Tibial artery (tissue), 4 donors: ENCODE data around the gene SPATA7.

Experiments
- DNase-seq, 2 donors: peaks; one replicate each; pipeline ENCODE4 v3.0.0-alpha.2; 2019
- H3K27ac ChIP-seq, 2 donors: fragments of 200-600 bp; sonication (generic) in 1 of 2; 1 replicate in 1 of 2; 2 replicates in 1 of 2; pipeline ENCODE4 v1.5.1; 2018 to 2019; ENCODE audit warnings: mild to moderate bottlenecking in 1 of 2
- H3K27me3 ChIP-seq, 2 donors: fragments of 200-600 bp; sonication (generic) in 1 of 2; one replicate each; pipeline versions ENCODE4 v1.5.1 to v1.6.0; 2016 to 2019
- H3K36me3 ChIP-seq, 3 donors: fragments of 200-600 bp; sonication (generic) in 2 of 3; one replicate each; pipeline ENCODE4 v1.5.1; 2016 to 2019; ENCODE audit warnings: mild to moderate bottlenecking in 2 of 3
- H3K4me1 ChIP-seq, 4 donors: fragments of 200-600 bp; sonication (generic) in 2 of 4; 1 replicate in 3 of 4; 2 replicates in 1 of 4; pipeline ENCODE4 v1.5.1; 2016 to 2019
- H3K4me3 ChIP-seq, 2 donors: fragments of 200-600 bp; sonication (generic) in 1 of 2; 1 replicate in 1 of 2; 2 replicates in 1 of 2; pipeline ENCODE4 v1.5.1; 2018 to 2019; ENCODE audit warnings: mild to moderate bottlenecking in 2 of 2
- H3K9me3 ChIP-seq, 3 donors: fragments of 200-600 bp; sonication (generic) in 1 of 3; one replicate each; pipeline ENCODE4 v1.5.1; 2016 to 2019
- intact Hi-C: fragments of 100-400 bp; cut with DNase I; formaldehyde crosslinking; loops from one replicate; pipeline ENCODE4 v1.15.0; 2023; ENCODE audit warnings: low total_unique reads
- TF ChIP-seq, protein P1 (sequence below), 2 experiments: fragments of 200-600 bp in 1 of 2; fragments of 450-650 bp in 1 of 2; IDR thresholded peaks; one replicate each; pipeline ENCODE4 v1.5.1; 2017 to 2019; ENCODE audit warnings: antibody characterized with exemption in 2 of 2, mild to moderate bottlenecking in 1 of 2, moderate library complexity in 1 of 2

SPATA7 gene

DNA sequence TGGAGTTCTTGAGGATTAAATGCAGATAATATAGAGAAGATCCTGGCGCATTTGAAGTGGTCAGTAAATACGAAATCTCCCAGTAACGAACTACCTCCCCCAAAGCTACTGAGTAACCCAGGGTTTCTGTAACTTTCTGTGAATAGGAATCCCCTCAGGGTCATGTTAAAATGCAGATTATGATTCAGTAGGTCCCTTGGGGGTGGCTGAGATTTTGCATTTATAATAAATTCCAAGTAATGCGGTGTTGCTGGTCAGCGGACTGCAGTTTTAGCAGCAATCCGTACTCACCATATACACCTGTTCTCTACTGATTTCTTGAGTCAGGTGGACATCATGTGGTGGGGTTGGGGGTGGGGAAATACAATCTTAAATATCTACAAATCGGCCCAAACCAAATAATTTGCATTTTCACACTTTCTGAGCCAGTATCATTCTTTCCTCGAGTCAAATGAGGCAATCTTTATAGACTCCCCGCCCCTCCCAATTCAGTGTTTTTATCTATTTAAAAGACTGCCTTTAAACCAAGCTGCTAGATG is 868 bp downstream of the SPATA7 start:
- peak overlapping the region; percentile 60 to 93 for H3K4me3 ChIP-seq
- DNase-seq: no peak
- TF ChIP-seq, protein P1, sequence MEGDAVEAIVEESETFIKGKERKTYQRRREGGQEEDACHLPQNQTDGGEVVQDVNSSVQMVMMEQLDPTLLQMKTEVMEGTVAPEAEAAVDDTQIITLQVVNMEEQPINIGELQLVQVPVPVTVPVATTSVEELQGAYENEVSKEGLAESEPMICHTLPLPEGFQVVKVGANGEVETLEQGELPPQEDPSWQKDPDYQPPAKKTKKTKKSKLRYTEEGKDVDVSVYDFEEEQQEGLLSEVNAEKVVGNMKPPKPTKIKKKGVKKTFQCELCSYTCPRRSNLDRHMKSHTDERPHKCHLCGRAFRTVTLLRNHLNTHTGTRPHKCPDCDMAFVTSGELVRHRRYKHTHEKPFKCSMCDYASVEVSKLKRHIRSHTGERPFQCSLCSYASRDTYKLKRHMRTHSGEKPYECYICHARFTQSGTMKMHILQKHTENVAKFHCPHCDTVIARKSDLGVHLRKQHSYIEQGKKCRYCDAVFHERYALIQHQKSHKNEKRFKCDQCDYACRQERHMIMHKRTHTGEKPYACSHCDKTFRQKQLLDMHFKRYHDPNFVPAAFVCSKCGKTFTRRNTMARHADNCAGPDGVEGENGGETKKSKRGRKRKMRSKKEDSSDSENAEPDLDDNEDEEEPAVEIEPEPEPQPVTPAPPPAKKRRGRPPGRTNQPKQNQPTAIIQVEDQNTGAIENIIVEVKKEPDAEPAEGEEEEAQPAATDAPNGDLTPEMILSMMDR (IDR thresholded peaks at IDR 0.05): no peak
- no peaks in the 10 kb centered on the region for H3K27me3 ChIP-seq
- H3K36me3 ChIP-seq: no peaks in the 10 kb centered on the region
- H3K4me1 ChIP-seq: peaks cover 0 to 12% (median 8%) of the 10 kb centered on the region in 4 donors
- H3K27ac ChIP-seq: peak overlapping the region; percentile 67 to 89
- intact Hi-C loops: no loop called here
- H3K9me3 ChIP-seq: no peaks in the 10 kb centered on the region

DNA sequence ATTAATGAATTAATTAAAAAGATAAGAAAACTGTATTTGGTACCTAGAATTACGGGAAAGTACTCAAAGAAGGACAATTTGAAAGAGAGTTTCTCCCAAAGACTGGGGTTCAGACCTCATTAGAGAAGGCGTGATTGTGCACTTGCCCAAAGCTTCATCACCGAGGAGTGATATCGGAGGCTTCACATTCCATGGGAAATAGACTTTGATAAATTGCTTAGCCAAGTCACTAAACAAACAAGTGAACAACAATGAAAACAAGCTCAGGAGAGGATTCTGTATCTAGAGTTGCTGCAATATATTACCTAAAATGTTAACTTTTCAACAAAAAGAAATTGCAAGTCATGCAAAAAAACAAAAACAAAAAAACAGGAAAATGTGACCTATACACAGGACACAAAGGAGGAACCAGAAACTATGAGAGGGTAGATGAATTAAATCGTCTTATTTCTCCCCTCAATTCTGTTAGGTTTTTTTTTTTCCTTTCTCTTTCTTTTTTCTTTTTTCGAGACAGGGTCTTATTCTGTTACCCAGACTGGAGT is 3.4 kb downstream of the SPATA7 start:
- TF ChIP-seq, protein P1 (IDR thresholded peaks at IDR 0.05): no peak
- Histone ChIP-seq H3K36me3 (peaks cover 0 to 2% (median 2%) of the 10 kb centered on the region in 3 donors), H3K4me1 (peaks cover 0 to 12% (median 8%) of the 10 kb centered on the region in 4 donors), H3K4me3 (no peak overlapping the region), H3K9me3 (no peaks in the 10 kb centered on the region), H3K27ac (no peak overlapping the region), H3K27me3 (no peaks in the 10 kb centered on the region)
- intact Hi-C loops: no loop called here
- DNase-seq: no peak

DNA sequence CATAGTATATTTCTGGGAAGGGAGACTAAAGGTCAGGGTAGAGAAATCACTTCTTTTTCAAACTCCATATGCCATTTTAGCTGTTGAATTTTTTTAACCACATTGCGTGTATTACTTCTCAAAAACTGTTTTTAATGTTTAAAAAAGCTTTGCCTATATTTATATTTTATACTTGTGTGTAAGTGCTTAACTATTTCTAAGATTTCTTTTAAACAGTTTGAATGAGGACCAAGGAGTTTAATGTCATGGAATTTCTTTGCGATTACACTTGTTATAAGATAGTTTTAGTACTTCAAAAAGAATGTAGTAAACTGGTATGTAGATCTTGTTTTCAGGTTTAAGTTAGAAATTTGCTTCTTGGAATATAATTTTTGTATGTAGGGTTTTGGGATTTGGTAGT is 7.2 kb downstream of the SPATA7 start:
- Histone ChIP-seq H3K4me1 (no peaks in the 10 kb centered on the region), H3K27me3 (no peaks in the 10 kb centered on the region), H3K27ac (no peak overlapping the region), H3K36me3 (peaks cover 21 to 26% (median 23%) of the 10 kb centered on the region in 3 donors), H3K9me3 (no peaks in the 10 kb centered on the region), H3K4me3 (no peak overlapping the region)
- intact Hi-C loops: no loop called here
- TF ChIP-seq, protein P1 (IDR thresholded peaks at IDR 0.05): no peak
- DNase-seq: no peak

DNA sequence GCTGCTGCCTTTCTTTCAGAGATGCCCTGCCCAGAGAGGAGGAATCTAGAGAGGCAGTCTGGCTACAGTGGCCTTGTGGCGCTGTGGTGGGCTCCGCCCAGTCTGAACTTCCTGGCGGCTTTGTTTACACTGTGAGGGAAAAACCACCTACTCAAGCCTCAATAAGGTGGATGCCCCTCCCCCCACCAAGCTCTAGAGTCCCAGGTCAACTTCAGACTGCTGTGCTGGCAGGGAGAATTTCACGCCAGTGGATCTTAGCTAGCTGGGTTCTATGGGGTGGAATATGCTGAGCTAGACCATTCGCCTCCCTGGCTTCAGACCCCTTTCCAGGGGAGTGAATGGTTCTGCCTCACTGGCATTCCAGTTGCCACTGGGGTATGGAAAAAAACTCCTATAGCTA is 25.6 kb downstream of the SPATA7 start:
- no peaks in the 10 kb centered on the region for H3K27me3 ChIP-seq
- H3K9me3 ChIP-seq: peaks cover 0 to 12% (median 4%) of the 10 kb centered on the region in 3 donors
- intact Hi-C loops: no loop called here
- H3K36me3 ChIP-seq: peaks cover 13 to 33% (median 22%) of the 10 kb centered on the region in 3 donors
- TF ChIP-seq, protein P1 (IDR thresholded peaks at IDR 0.05): no peak
- no peak overlapping the region for H3K4me3 ChIP-seq
- H3K4me1 ChIP-seq: no peaks in the 10 kb centered on the region
- H3K27ac ChIP-seq: no peak overlapping the region
- DNase-seq: no peak

DNA sequence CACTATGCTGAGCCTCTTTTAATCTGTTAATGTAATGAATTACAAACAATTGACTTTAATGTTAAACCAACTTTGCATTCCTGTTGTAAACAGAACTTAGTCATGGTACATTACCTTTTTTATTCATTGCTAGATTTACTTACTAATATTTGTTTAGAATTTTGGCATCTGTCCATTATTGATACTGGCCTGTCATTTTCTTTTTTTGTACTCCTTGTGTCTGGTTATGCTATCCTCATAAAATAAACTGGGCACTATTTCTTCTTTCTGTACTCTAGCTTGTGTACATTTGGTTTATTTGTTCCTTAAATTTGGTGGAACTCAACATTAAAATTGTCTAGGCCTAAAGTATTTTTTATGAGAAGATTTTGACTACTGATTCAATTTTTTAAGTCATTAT is 32.1 kb downstream of the SPATA7 start:
- intact Hi-C loops: no loop called here
- TF ChIP-seq, protein P1 (IDR thresholded peaks at IDR 0.05): no peak
- no peak for DNase-seq
- no peak overlapping the region for H3K4me3 ChIP-seq
- H3K9me3 ChIP-seq: peaks cover 0 to 27% (median 12%) of the 10 kb centered on the region in 3 donors
- H3K36me3 ChIP-seq: peaks cover 31 to 57% (median 31%) of the 10 kb centered on the region in 3 donors
- H3K4me1 ChIP-seq: no peaks in the 10 kb centered on the region
- no peak overlapping the region for H3K27ac ChIP-seq
- no peaks in the 10 kb centered on the region for H3K27me3 ChIP-seq
